IPS DF 19.7 (cell line): ENCODE data around the gene QRICH1.
A peak's percentile ranks its signal among the peaks of the same experiment; 100 is the strongest.

Experiments
- DNase-seq: peaks from one replicate; pipeline ENCODE4 v3.0.0-alpha.2; 2013; ENCODE audit warnings: low read depth, low spot score

The QRICH1 gene

GRCh38 chr3:49093853-49094767 is at the start of gene QRICH1:
Gene QRICH1, minus strand, starts transcription at chr3:49094071. Its CDS starts 17,054 bp downstream, at chr3:49077017.
- DNase-seq: peak; percentile 90

GRCh38 chr3:49140080-49140479 is 46.2 kb upstream of the QRICH1 start:
- no peak for DNase-seq

GRCh38 chr3:49135499-49135898 is 41.6 kb upstream of the QRICH1 start:
- DNase-seq: no peak

- DNase-seq: no peak
These were observed 40.8 kb upstream of the QRICH1 start for GRCh38 chr3:49134471-49135265.

GRCh38 chr3:49133226-49133951 is 39.5 kb upstream of the QRICH1 start:
- no peak for DNase-seq

- peak; percentile 50 for DNase-seq
These were observed 38.8 kb upstream of the QRICH1 start, which contains the start of gene LAMB2 for GRCh38 chr3:49132437-49133225. Gene LAMB2, minus strand, starts transcription at chr3:49133050. Its CDS starts 183 bp downstream, at chr3:49132867.

- no peak for DNase-seq
These were observed 38.2 kb upstream of the QRICH1 start for GRCh38 chr3:49132073-49132436.

- DNase-seq: no peak
These were observed 37.7 kb upstream of the QRICH1 start for GRCh38 chr3:49131576-49131975.

GRCh38 chr3:49131040-49131439 is 37.2 kb upstream of the QRICH1 start:
- DNase-seq: no peak

GRCh38 chr3:49124991-49125670 is 31.3 kb upstream of the QRICH1 start:
- no peak for DNase-seq

GRCh38 chr3:49124203-49124602 is 30.3 kb upstream of the QRICH1 start:
- no peak for DNase-seq

GRCh38 chr3:49123687-49124086 is 29.8 kb upstream of the QRICH1 start:
- no peak for DNase-seq

- no peak for DNase-seq
These were observed 29.1 kb upstream of the QRICH1 start for GRCh38 chr3:49122886-49123545.

GRCh38 chr3:49122451-49122850 is 28.6 kb upstream of the QRICH1 start:
- DNase-seq: no peak

- DNase-seq: no peak
These were observed 28.2 kb upstream of the QRICH1 start for GRCh38 chr3:49122022-49122421.

- DNase-seq: no peak
These were observed 27.4 kb upstream of the QRICH1 start for GRCh38 chr3:49121132-49121736.

- DNase-seq: no peak
These were observed 26.7 kb upstream of the QRICH1 start, which contains the start of gene USP19 for GRCh38 chr3:49120438-49121131. Gene USP19, minus strand, starts transcription at chr3:49120823. Its CDS starts 1,678 bp downstream, at chr3:49119145.

- DNase-seq: no peak
These were observed 26.2 kb upstream of the QRICH1 start for GRCh38 chr3:49120096-49120437.

- DNase-seq: no peak
These were observed 25.6 kb upstream of the QRICH1 start for GRCh38 chr3:49119439-49119838.
